Adrenal gland (tissue), 12 donors: ENCODE results near the gene S100A5. TPM values are rescaled to one million over a fixed set of nuclear protein-coding genes. Genes with fewer than 3 reads are reported as not detected.
"Not testable (repeated sequence)": the region's sequence is repeated elsewhere in the genome, so short reads cannot be mapped to it uniquely, and the experiment has no call there.

Experiments used
- DNase-seq, 7 donors: peaks; one replicate each; pipeline ENCODE4 v3.0.0-alpha.2; 2019 to 2020
- H3K27ac ChIP-seq, 5 donors: fragments of 200-600 bp; sonication (generic) in 4 of 5; 1 replicate in 3 of 5; 2 replicates in 2 of 5; pipeline versions ENCODE4 v1.5.1 to v1.8.0; 2016 to 2020; ENCODE audit warnings: mild to moderate bottlenecking in 1 of 5
- H3K27me3 ChIP-seq: fragments of 200-600 bp; 2 replicates; pipeline ENCODE4 v1.8.0; 2021
- H3K36me3 ChIP-seq, 2 donors: fragments of 200-600 bp; replicated peaks in 1 of 2; 1 replicate in 1 of 2; 2 replicates in 1 of 2; pipeline versions ENCODE4 v1.5.1 to v1.8.0; 2018 to 2022
- H3K4me1 ChIP-seq, 2 donors: fragments of 200-600 bp; replicated peaks in 1 of 2; 1 replicate in 1 of 2; 2 replicates in 1 of 2; pipeline versions ENCODE4 v1.5.1 to v1.8.0; 2018 to 2021
- H3K4me3 ChIP-seq, 4 donors: fragments of 200-600 bp; sonication (generic) in 3 of 4; one replicate each; pipeline ENCODE4 v1.5.1; 2016 to 2018
- H3K9me3 ChIP-seq, 3 donors: fragments of 200-600 bp; sonication (generic) in 1 of 3; replicated peaks in 1 of 3; 1 replicate in 2 of 3; 2 replicates in 1 of 3; pipeline versions ENCODE4 v1.5.1 to v1.8.0; 2016 to 2021
- POLR2A ChIP-seq, 2 donors: fragments of 450-650 bp; IDR thresholded peaks; one replicate each; pipeline ENCODE4 v1.6.1; 2017; ENCODE audit warnings: antibody characterized with exemption in 2 of 2, mild to moderate bottlenecking in 2 of 2, moderate library complexity in 1 of 2
- WGBS, 4 donors: extraction: QIAGEN DNeasy Blood & Tissue Kit in 2 of 4; methylation state at CpG; one replicate each; pipeline versions ENCODE4 v1.1.5 to v1.1.7; 2013 to 2017; 5-methylcytosine and 5-hydroxymethylcytosine counted together
- intact Hi-C, 2 donors: fragments of 100-400 bp; cut with DNase I; formaldehyde crosslinking; loops; one replicate each; pipeline versions ENCODE4 v1.14.1 to v1.15.0; 2022 to 2023
- polyA plus RNA-seq, 3 donors: library from polyadenylated mRNA; stranded (reverse); fragments of 200-250 nt in 2 of 3; fragments of 350-450 nt in 1 of 3; fragmentation: Illumina TruSeq in 1 of 3; extraction: RNeasy Lipid Tissue Mini Kit (QIAGEN cat#74804) in 1 of 3; gene quantifications; one replicate each; pipeline ENCODE4 v1.2.3, GENCODE V29; 2013 to 2014
- total RNA-seq, 9 donors: library from RNA; depleted of rRNA in 4 of 9; stranded (reverse); fragments of >200 nt in 4 of 9; fragments of 120-200 nt in 1 of 9; fragmentation: NEBNext Ultra II Directional in 1 of 9; extraction: Animal tissue kit (Norgen Biotek cat#: 25700) in 1 of 9; gene quantifications; one replicate each; pipeline versions ENCODE4 v1.1.0 to v1.2.4, GENCODE V29; 2013 to 2023
- TF ChIP-seq, protein P1 (sequence below), 6 experiments: fragments of 450-650 bp in 4 of 6; fragments of 200-600 bp in 2 of 6; sonication (generic) in 1 of 6; IDR thresholded peaks; 1 replicate in 5 of 6; 2 replicates in 1 of 6; pipeline versions ENCODE4 v1.5.1 to v1.8.0; 2016 to 2021; ENCODE audit warnings: antibody characterized with exemption in 6 of 6, mild to moderate bottlenecking in 2 of 6, moderate library complexity in 1 of 6
- donor health status: healthy with polysubstance abuse.
- donor health status: Bipolar disorder and iron deficiency.
- donor health status: DM: yes; HTN: yes; CAD: no.
- donor health status: DM: no; HTN: no; CAD: no.
- donor health status: DM: no; HTN: no; CAD: no.
- donor health status: DM: yes; HTN: yes; CAD: no.

S100A5 gene
- total and polyA plus RNA-seq, 12 donors = 0.17 TPM; not detected in 11

DNA sequence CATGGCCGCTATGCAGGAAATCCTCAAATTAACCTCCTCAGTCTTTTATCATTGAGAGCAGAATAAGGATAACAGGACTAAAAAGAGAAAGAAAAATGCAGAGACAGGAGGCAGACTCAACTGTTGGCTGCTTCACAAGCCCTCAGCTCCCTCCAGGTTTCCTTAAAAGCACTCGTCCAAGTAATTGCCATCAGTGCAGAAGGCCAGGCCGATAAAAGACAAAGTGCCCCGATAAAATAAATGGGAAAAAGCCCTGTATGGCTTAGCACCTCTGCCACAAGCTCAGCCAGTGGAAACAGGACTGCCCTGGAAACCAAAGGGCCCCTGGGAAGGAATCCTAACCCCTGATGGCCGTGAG, 13.1 kb downstream of the S100A5 start:
- Histone ChIP-seq H3K4me1 (peaks cover 10 to 13% of the 10 kb centered on the region in 2 donors), H3K27ac (no peak overlapping the region)
- 87 to 92% (median 90%) methylated on average over 5 of the region's 5 CpGs for WGBS, 4 donors

DNA sequence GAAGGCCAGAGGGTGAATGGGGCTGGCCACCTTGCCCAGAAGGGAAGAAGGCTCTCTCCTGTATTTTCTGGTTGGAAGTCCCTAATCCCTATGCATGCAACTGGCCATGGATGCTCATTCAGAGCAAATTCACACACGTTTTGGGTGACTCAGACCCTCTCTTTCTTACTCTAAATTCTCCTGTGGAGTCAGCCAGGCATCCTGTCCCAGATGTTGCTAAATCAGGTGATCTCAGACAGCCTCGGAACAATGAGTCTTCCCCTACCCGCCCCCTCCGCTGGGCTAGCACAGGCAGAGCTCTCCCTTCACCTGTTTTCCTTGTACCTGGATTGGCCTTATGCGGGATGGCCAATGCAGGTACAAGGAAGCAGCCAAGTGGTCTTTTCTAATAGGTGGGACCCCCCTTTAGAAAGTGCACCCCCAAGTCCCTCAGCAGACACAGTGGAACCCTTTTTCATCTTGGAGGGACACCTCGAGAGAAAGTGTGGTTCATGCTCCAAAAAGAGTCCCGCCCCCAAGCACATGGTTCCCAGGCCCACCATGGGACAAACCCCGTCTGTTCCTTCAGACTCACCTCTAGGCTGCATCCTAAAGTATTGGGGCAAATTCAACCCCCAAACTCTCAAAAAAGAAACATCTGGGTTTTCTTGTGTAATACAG, 13.6 kb downstream of the S100A5 start:
- Histone ChIP-seq H3K9me3 (no peaks in the 10 kb centered on the region), H3K4me3 (no peak overlapping the region), H3K36me3 (no peaks in the 10 kb centered on the region), H3K4me1 (peaks cover 9 to 13% of the 10 kb centered on the region in 2 donors), H3K27ac (peak overlapping the region in 1 of 5 donors; percentile 39), H3K27me3 (no peaks in the 10 kb centered on the region)
- TF ChIP-seq, protein P1, sequence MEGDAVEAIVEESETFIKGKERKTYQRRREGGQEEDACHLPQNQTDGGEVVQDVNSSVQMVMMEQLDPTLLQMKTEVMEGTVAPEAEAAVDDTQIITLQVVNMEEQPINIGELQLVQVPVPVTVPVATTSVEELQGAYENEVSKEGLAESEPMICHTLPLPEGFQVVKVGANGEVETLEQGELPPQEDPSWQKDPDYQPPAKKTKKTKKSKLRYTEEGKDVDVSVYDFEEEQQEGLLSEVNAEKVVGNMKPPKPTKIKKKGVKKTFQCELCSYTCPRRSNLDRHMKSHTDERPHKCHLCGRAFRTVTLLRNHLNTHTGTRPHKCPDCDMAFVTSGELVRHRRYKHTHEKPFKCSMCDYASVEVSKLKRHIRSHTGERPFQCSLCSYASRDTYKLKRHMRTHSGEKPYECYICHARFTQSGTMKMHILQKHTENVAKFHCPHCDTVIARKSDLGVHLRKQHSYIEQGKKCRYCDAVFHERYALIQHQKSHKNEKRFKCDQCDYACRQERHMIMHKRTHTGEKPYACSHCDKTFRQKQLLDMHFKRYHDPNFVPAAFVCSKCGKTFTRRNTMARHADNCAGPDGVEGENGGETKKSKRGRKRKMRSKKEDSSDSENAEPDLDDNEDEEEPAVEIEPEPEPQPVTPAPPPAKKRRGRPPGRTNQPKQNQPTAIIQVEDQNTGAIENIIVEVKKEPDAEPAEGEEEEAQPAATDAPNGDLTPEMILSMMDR (IDR thresholded peaks at IDR 0.05) = no peak
- no peak for TF ChIP-seq POLR2A (IDR thresholded peaks at IDR 0.05)
- intact Hi-C loops = no loop called here
- no peak for DNase-seq
- 87 to 93% (median 90%) methylated on average over 8 of the region's 8 CpGs for WGBS, 4 donors

More for the DNA sequence above, 13.1 kb downstream of the S100A5 start:
- Histone ChIP-seq H3K36me3 (no peaks in the 10 kb centered on the region), H3K4me3 (no peak overlapping the region), H3K9me3 (no peaks in the 10 kb centered on the region), H3K27me3 (no peaks in the 10 kb centered on the region)
- TF ChIP-seq, protein P1 (IDR thresholded peaks at IDR 0.05) = no peak
- no peak for TF ChIP-seq POLR2A (IDR thresholded peaks at IDR 0.05)
- no peak for DNase-seq
- intact Hi-C loops = no loop called here

DNA sequence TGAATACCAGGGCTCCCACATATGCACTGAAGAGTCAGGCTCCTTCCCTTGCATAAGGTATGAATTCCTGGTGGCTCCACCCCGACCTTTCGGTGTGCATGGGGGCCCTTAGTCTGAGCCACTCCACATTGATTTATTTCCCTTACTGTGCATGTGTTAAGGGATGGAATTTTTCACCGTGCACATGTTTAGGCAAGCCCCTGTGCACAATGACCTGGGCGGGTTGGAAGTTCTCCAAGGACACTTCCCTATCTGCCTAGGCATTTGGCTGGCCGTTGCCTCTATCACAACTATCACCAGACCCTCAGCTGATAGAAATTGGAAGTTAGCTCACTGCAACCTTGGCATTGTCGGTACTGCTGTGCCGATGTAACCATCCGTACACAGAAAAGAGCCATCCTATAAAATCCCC, 14.6 kb downstream of the S100A5 start:
- Histone ChIP-seq H3K27ac (peak overlapping the region in 2 of 5 donors; percentile 39 to 54), H3K4me3 (no peak overlapping the region), H3K9me3 (no peaks in the 10 kb centered on the region), H3K27me3 (no peaks in the 10 kb centered on the region), H3K36me3 (no peaks in the 10 kb centered on the region), H3K4me1 (peaks cover 9 to 13% of the 10 kb centered on the region in 2 donors)
- intact Hi-C loops = no loop called here
- peak in 1 of 2 donors; percentile 73 for TF ChIP-seq POLR2A (IDR thresholded peaks at IDR 0.05)
- TF ChIP-seq, protein P1 (IDR thresholded peaks at IDR 0.05) = no peak
- WGBS, 4 donors = 26 to 30% (median 28%) methylated on average over 7 to 8 of the region's 8 CpGs
- DNase-seq = peak in 6 of 7 donors; percentile 62 to 91 (median 78)

DNA sequence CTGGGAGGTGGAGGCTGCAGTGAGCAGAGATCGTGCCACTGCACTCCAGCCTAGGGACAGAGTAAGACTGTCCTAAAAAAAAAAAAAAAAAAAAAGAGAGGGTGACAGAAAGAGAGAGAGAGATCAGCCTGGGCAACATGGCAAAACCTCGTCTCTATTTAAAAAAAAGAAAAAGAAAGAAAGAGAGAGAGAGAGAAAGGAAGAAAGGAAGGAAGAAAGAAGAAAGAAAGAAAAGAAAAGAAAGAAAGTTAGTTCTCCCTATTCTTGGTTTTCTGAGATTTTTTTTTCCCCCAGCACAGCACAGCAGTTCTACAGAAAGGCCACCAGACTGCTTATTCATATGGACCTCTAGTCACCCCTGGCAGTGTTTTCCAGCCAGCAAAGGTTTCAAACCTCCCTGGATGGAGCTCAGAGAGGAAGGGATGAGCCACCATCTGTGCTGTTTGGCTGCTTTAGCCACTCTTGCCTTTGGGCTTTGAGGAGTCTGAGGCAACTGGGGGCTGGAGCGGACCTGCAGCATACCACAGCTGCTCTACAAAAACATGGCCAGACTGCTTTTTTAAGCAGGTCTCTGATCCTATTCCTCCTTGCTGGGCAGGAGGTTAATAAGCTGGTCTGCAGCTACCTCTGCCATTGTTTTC, 15.5 kb downstream of the S100A5 start:
- TF ChIP-seq POLR2A (IDR thresholded peaks at IDR 0.05) = no peak
- TF ChIP-seq, protein P1 (IDR thresholded peaks at IDR 0.05) = peak in 1 of 6 experiments; percentile 18
- intact Hi-C loops = no loop called here
- no peaks in the 10 kb centered on the region for H3K36me3 ChIP-seq
- H3K27ac ChIP-seq = peak overlapping the region in 2 of 5 donors; percentile 12 to 39
- no peaks in the 10 kb centered on the region for H3K9me3 ChIP-seq
- no peak overlapping the region for H3K4me3 ChIP-seq
- peak in 1 of 7 donors; percentile 22 for DNase-seq
- H3K4me1 ChIP-seq = peaks cover 9 to 13% of the 10 kb centered on the region in 2 donors
- WGBS, 4 donors = 43 to 53% (median 52%) methylated on average over 3 of the region's 3 CpGs
- no peaks in the 10 kb centered on the region for H3K27me3 ChIP-seq

DNA sequence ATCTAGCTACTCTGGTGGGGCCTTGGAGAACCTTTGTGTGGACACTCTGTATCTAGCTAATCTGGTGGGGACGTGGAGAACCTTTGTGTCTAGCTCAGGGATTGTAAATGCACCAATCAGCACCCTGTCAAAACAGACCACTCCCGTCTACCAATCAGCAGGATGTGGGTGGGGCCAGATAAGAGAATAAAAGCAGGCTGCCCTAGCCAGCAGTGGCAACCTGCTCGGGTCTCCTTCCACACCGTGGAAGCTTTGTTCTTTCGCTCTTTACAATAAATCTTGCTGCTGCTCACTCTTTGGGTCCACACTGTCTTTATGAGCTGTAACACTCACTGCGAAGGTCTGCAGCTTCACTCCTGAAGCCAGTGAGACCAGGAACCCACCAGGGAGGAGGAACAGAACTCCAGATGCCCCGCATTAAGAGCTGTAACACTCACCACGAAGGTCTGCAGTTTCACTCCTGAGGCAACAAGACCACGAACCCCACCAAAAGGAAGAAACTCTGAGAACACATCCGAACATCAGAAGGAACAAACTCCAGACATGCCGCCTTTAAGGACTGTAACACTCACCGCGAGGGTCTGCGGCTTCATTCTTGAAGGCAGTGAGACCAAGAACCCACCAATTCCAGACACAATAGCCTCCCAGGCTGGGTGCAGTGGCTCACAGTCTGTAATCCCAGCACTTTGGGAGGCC, 18.2 kb downstream of the S100A5 start:
- peaks cover 9 to 13% of the 10 kb centered on the region in 2 donors for H3K4me1 ChIP-seq
- H3K9me3 ChIP-seq, H3K4me3 ChIP-seq, H3K27ac ChIP-seq, H3K27me3 ChIP-seq, H3K36me3 ChIP-seq, intact Hi-C loops: not testable (repeated sequence)
- DNase-seq = peak in 2 of 7 donors; percentile 3 to 9
- WGBS, 4 donors = 77 to 85% (median 79%) methylated on average over 13 to 14 of the region's 14 CpGs

DNA sequence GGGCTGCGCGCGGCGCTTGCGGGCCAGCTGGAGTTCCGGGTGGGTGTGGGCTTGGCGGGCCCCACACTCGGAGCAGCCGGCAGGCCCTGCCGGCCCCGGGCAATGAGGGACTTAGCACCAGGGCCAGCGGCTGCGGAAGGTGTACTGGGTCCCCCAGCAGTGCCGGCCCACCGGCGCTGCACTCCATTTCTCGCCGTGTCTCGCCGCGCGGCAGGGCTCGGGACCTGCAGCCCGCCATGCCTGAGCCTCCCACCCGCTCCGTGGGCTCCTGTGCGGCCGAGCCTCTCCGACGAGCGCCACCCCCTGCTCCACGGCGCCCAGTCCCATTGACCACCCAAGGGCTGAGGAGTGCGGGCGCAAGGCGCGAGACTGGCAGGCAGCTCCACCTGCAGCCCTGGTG, 18.9 kb downstream of the S100A5 start:
- not testable (repeated sequence) for H3K9me3 ChIP-seq
- DNase-seq = peak in 1 of 7 donors; percentile 17

More for the DNA sequence above, 18.9 kb downstream of the S100A5 start:
- H3K4me3 ChIP-seq, H3K27ac ChIP-seq, intact Hi-C loops, H3K36me3 ChIP-seq, H3K27me3 ChIP-seq: not testable (repeated sequence)
- H3K4me1 ChIP-seq = peaks cover 9 to 13% of the 10 kb centered on the region in 2 donors
- 92 to 95% (median 94%) methylated on average over 10 to 37 of the region's 37 CpGs for WGBS, 4 donors
